LoVo (cell line): ENCODE data around the gene APOE.
A peak's percentile ranks its signal among the peaks of the same experiment; 100 is the strongest.
"Not testable (repeated sequence)": the region's sequence is repeated elsewhere in the genome, so short reads cannot be mapped to it uniquely, and the experiment has no call there.

Experiments
- DNase-seq: peaks from one replicate; pipeline ENCODE4 v3.0.0-alpha.2; 2016; ENCODE audit warnings: low spot score

Gene APOE

GRCh38 chr19:44884566-44884965, 21.0 kb upstream of the APOE start:
- no peak for DNase-seq

GRCh38 chr19:44886141-44886540, 19.5 kb upstream of the APOE start:
- no peak for DNase-seq

- DNase-seq, result no peak
Observed at GRCh38 chr19:44887648-44888047, 17.9 kb upstream of the APOE start.

GRCh38 chr19:44888335-44888734, 17.3 kb upstream of the APOE start:
- not testable (repeated sequence) for DNase-seq

GRCh38 chr19:44889830-44890365, 15.7 kb upstream of the APOE start:
- DNase-seq, result no peak

GRCh38 chr19:44890366-44891015, 15.1 kb upstream of the APOE start:
- peak; percentile 99 for DNase-seq

GRCh38 chr19:44891016-44891882, 14.3 kb upstream of the APOE start, which contains the start of gene TOMM40:
Gene TOMM40 (plus strand): TSS chr19:44891254. CDS start chr19:44891416, 162 bp downstream.
- DNase-seq, result no peak

GRCh38 chr19:44892932-44893331, 12.7 kb upstream of the APOE start:
- no peak for DNase-seq

- DNase-seq, result no peak
Observed at GRCh38 chr19:44893332-44894051, 12.1 kb upstream of the APOE start.

- no peak for DNase-seq
Observed at GRCh38 chr19:44894052-44894400, 11.6 kb upstream of the APOE start.

GRCh38 chr19:44894946-44895345, 10.7 kb upstream of the APOE start:
- DNase-seq, result no peak

- no peak for DNase-seq
Observed at GRCh38 chr19:44897835-44898234, 7.8 kb upstream of the APOE start.

- no peak for DNase-seq
Observed at GRCh38 chr19:44900328-44901244, 5.0 kb upstream of the APOE start.

- no peak for DNase-seq
Observed at GRCh38 chr19:44903216-44903601, 2.4 kb upstream of the APOE start.

- peak; percentile 43 for DNase-seq
Observed at GRCh38 chr19:44903602-44904425, 1.8 kb upstream of the APOE start.

- DNase-seq, result no peak
Observed at GRCh38 chr19:44904426-44904994, 1.1 kb upstream of the APOE start.

GRCh38 chr19:44907613-44908012, 2.0 kb downstream of the APOE start:
- no peak for DNase-seq

GRCh38 chr19:44908074-44908835, 2.7 kb downstream of the APOE start:
- no peak for DNase-seq

GRCh38 chr19:44908836-44909261, 3.3 kb downstream of the APOE start:
- DNase-seq, result no peak
